GM10266 (cell line): ENCODE measurements around the gene ABCC1.

Experiments
- DNase-seq: peaks from one replicate; pipeline ENCODE4 v3.0.0; 2012; ENCODE audit errors: extremely low spot score
- TF ChIP-seq, protein P1 (sequence below): IDR thresholded peaks from 2 replicates; pipeline ENCODE4 v1.5.1; 2012; ENCODE audit warnings: mild to moderate bottlenecking, low read depth; ENCODE audit not compliant: control insufficient read depth, insufficient read depth; ENCODE audit errors: missing control alignments

Gene ABCC1

DNA sequence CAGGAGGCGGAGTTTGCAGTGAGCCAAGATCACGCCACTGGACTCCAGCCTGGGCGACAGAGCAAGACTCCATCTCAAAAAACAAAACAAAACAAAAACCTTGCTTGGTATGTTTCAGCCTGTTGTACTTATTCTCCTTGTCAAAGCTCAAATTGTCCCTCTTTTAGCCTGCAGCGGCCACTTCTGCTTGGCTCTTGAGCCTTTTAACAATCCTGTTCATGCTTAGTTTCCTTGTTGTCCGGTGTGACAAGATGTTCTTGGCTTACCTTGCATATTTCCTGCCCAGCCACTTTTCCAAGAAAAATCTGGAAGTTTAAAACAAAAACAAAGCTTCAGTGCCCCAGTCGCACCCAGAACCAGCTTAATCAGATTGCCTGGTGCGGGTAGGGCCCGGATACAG is 81.0 kb downstream of the ABCC1 start:
- TF ChIP-seq, protein P1, sequence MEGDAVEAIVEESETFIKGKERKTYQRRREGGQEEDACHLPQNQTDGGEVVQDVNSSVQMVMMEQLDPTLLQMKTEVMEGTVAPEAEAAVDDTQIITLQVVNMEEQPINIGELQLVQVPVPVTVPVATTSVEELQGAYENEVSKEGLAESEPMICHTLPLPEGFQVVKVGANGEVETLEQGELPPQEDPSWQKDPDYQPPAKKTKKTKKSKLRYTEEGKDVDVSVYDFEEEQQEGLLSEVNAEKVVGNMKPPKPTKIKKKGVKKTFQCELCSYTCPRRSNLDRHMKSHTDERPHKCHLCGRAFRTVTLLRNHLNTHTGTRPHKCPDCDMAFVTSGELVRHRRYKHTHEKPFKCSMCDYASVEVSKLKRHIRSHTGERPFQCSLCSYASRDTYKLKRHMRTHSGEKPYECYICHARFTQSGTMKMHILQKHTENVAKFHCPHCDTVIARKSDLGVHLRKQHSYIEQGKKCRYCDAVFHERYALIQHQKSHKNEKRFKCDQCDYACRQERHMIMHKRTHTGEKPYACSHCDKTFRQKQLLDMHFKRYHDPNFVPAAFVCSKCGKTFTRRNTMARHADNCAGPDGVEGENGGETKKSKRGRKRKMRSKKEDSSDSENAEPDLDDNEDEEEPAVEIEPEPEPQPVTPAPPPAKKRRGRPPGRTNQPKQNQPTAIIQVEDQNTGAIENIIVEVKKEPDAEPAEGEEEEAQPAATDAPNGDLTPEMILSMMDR = no peak
- DNase-seq = no peak

DNA sequence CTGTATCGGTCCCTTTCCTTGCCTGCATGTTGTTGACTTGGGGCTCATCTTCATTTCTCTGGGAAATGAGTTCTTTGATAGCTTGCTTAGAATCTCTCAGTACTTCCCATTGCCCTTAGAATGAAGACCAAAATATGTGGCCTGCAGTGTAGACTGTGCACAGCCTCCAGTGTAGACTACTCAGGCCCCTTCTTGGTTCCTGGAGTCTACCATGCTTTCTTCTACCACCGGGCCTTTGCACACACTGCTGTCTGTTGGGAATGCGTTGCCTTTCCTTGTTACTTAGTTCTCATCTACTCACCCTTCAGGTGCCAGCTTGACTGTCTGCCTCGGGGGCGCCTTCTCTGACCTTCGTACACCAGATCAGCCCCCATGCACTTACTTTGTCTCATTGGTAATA is 82.0 kb downstream of the ABCC1 start:
- DNase-seq = no peak
- TF ChIP-seq, protein P1 = no peak

DNA sequence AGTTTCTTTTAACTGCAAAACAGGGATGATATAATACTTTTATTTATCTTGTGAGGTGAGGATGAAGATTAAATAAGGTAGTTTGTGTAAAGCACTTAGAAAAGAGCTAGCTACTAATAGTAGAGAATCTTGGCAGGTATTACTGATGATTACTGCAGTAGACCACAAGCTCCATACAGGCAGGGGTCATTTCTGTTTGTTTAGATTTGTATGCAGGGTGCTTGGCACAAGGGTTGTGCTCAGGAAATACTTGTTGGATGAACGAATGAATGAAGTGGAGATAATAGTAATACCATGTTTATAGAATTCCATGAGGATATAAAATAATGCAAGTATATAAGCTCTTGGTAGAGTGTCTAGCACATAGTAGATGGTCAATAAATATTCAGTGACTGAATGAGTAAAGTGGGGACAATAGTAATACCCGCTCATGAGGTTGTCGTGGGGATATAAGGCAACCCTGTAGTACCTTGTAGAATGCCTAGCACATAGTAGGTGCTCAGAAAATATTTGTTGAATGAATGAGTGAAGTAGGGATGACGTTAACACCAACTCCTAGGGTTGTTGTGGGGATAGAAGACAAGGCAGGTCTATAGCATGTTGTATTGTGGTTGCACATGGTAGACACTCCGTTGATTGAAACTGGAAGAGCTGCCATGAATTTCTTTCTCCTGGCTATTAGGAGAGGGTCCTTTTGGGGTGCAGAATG is 83.0 kb downstream of the ABCC1 start:
- DNase-seq = no peak
- TF ChIP-seq, protein P1 = no peak

DNA sequence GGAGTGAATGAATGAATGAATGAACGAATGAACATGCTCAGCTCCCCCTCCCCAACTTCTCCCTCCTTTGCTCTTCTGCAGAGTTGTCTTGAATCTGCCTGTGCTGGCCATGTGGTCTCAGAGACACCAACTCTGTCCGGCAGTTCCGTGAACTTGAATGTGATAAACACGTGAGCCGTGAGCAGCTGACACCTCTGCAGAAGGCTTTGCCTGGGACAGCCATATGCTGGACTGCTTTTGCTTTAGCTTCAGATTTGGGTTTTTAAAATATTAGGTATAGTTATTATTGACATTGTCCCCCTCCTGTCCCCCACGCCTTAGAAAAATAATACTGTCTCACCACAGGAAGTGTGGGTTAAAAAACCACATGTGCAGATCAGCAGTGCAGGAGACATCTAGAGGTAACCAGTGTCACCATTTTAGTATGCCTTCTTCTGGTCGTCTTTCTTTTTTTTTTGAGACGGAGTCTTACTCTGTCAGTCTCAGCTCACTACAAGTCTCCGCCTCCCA is 83.8 kb downstream of the ABCC1 start:
- DNase-seq = peak; percentile 58
- TF ChIP-seq, protein P1 = no peak

DNA sequence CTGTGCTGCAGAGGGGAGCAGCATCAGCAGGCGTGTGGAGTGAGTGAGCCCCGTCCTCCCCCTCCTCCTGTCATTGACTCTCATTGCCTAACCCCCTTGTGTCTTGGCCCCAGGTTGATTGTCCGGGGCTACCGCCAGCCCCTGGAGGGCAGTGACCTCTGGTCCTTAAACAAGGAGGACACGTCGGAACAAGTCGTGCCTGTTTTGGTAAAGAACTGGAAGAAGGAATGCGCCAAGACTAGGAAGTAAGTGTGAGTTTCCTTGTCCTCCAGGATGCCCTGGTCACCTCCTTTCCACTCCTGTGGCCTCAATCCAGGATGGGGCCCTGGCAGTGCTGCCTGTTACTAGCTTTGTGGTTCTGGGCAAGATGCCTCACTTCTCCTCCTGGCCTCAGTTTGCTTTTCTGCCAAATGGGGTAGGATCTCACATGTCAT is 87.0 kb downstream of the ABCC1 start:
- DNase-seq = no peak
- TF ChIP-seq, protein P1 = no peak

DNA sequence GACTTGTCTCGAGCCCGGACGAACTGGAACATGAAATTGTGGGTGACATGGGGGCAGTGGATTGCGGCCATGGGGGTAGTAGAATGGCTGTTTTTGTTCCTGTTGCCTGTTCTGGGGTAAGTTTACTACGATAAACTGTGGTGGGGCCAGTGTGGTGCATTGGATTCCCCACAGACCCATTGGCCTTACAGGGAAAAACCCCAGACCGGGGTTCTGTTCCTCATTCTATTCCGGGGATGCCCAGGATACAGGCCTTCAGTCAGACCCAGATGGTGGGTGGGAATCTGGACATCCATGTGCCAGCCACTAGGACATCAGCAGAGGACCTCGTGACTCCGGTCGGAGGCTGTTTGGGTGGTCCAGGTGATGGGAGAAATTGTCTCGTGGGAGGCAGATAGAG is 88.1 kb downstream of the ABCC1 start:
- no peak for DNase-seq
- TF ChIP-seq, protein P1 = no peak

DNA sequence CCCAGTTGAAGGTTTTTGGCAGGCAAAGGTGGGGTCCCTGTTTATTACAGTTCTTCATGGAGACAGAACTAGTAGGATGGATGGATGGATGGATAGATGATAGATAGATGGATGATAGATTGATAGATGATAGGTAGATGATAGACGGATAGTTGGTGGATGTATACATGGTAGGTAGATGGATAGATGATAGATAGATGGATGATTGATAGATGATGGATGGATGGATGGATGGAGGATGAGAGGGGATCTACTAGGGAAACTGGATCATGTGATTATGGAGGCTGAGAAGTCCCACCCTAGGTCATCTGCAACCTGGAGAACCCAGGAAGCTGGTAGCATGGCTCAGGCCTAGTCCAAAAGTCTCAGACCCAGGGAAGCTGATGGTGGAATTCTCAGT is 88.6 kb downstream of the ABCC1 start:
- no peak for DNase-seq

More for the DNA sequence above, 88.6 kb downstream of the ABCC1 start:
- TF ChIP-seq, protein P1 = no peak
